Effector memory CD8-positive, alpha-beta T cell (primary cell): Measurements from ENCODE around the gene BACH2.
A peak's percentile ranks its signal among the peaks of the same experiment; 100 is the strongest.

Experiments
- ATAC-seq: fragments of 150-1000 bp; cut with Tn5 transposase; replicated peaks from 2 replicates; pipeline ENCODE4 v1.10.0; 2021; ENCODE audit warnings: mild to moderate bottlenecking, moderate library complexity
- DNase-seq, 3 experiments: peaks; one replicate each; pipeline ENCODE4 v3.0.0; 2021
- H3K27ac Mint-ChIP-seq, 2 donors: one replicate each; pipeline ENCODE4 v1.8.0; 2022; ENCODE audit warnings: mild to moderate bottlenecking in 2 of 2, mixed read lengths in 2 of 2, moderate library complexity in 2 of 2
- H3K27me3 Mint-ChIP-seq, 2 donors: one replicate each; pipeline ENCODE4 v1.8.0; 2022; ENCODE audit warnings: mixed read lengths in 2 of 2
- H3K36me3 Mint-ChIP-seq: one replicate; pipeline ENCODE4 v1.8.0; 2022; ENCODE audit warnings: mild to moderate bottlenecking, moderate library complexity, mixed read lengths; ENCODE audit not compliant: insufficient read depth
- H3K4me1 Mint-ChIP-seq, 2 donors: one replicate each; pipeline ENCODE4 v1.8.0; 2022; ENCODE audit warnings: low read depth in 2 of 2, mixed read lengths in 2 of 2
- H3K4me3 Mint-ChIP-seq, 2 donors: one replicate each; pipeline ENCODE4 v1.8.0; 2022; ENCODE audit warnings: mild to moderate bottlenecking in 2 of 2, mixed read lengths in 2 of 2, moderate library complexity in 2 of 2
- H3K9me3 Mint-ChIP-seq, 2 donors: one replicate each; pipeline ENCODE4 v1.8.0; 2022; ENCODE audit warnings: mixed read lengths in 2 of 2

Gene BACH2

GRCh38 chr6:89938014-89938413 is 358.6 kb downstream of the BACH2 start:
- Mint-ChIP-seq H3K27ac (no peak overlapping the region), H3K4me1 (peaks cover 0 to 4% of the 10 kb centered on the region in 2 donors), H3K27me3 (no peaks in the 10 kb centered on the region), H3K36me3 (peaks cover 18% of the 10 kb centered on the region), H3K4me3 (no peak overlapping the region), H3K9me3 (no peaks in the 10 kb centered on the region)
- DNase-seq (no peak), ATAC-seq (no peak)

- H3K9me3 Mint-ChIP-seq: no peaks in the 10 kb centered on the region
Observed at GRCh38 chr6:89936177-89936576, 360.5 kb downstream of the BACH2 start.

GRCh38 chr6:89934685-89935366 is 361.8 kb downstream of the BACH2 start:
- ATAC-seq (no peak), DNase-seq (no peak)
- Mint-ChIP-seq H3K27me3 (no peaks in the 10 kb centered on the region), H3K4me1 (no peaks in the 10 kb centered on the region), H3K27ac (no peak overlapping the region), H3K36me3 (peaks cover 28% of the 10 kb centered on the region), H3K4me3 (no peak overlapping the region), H3K9me3 (no peaks in the 10 kb centered on the region)

More at GRCh38 chr6:89936177-89936576, 360.5 kb downstream of the BACH2 start:
- Mint-ChIP-seq H3K27me3 (no peaks in the 10 kb centered on the region), H3K27ac (no peak overlapping the region), H3K4me1 (peaks cover 0 to 4% of the 10 kb centered on the region in 2 donors), H3K4me3 (no peak overlapping the region), H3K36me3 (peaks cover 25% of the 10 kb centered on the region)
- ATAC-seq (no peak), DNase-seq (no peak)

GRCh38 chr6:89932245-89932802 is 364.3 kb downstream of the BACH2 start:
- Mint-ChIP-seq H3K27ac (no peak overlapping the region), H3K9me3 (no peaks in the 10 kb centered on the region), H3K4me3 (no peak overlapping the region), H3K36me3 (peaks cover 30% of the 10 kb centered on the region), H3K27me3 (no peaks in the 10 kb centered on the region), H3K4me1 (peaks cover 0 to 3% of the 10 kb centered on the region in 2 donors)
- DNase-seq: no peak
- no peak for ATAC-seq

- H3K9me3 Mint-ChIP-seq: no peaks in the 10 kb centered on the region
- H3K4me3 Mint-ChIP-seq: no peak overlapping the region
- no peak overlapping the region for H3K27ac Mint-ChIP-seq
- ATAC-seq (no peak), DNase-seq (no peak)
- H3K36me3 Mint-ChIP-seq: peaks cover 26% of the 10 kb centered on the region
- no peaks in the 10 kb centered on the region for H3K27me3 Mint-ChIP-seq
- H3K4me1 Mint-ChIP-seq: peaks cover 3 to 5% of the 10 kb centered on the region in 2 donors
Observed at GRCh38 chr6:89930789-89931188, 365.9 kb downstream of the BACH2 start.

- H3K9me3 Mint-ChIP-seq: no peaks in the 10 kb centered on the region
- ATAC-seq: no peak
- peak overlapping the region in 1 of 2 donors; percentile 47 for H3K27ac Mint-ChIP-seq
- DNase-seq: no peak
- peaks cover 19% of the 10 kb centered on the region for H3K36me3 Mint-ChIP-seq
- peaks cover 0 to 4% of the 10 kb centered on the region in 2 donors for H3K27me3 Mint-ChIP-seq
- H3K4me1 Mint-ChIP-seq: peaks cover 3 to 10% of the 10 kb centered on the region in 2 donors
- no peak overlapping the region for H3K4me3 Mint-ChIP-seq
Observed at GRCh38 chr6:89928604-89929003, 368.0 kb downstream of the BACH2 start.

GRCh38 chr6:89927791-89928550 is 368.7 kb downstream of the BACH2 start:
- Mint-ChIP-seq H3K27me3 (peaks cover 0 to 4% of the 10 kb centered on the region in 2 donors), H3K4me3 (no peak overlapping the region), H3K36me3 (peaks cover 18% of the 10 kb centered on the region), H3K27ac (no peak overlapping the region), H3K9me3 (no peaks in the 10 kb centered on the region), H3K4me1 (peaks cover 3 to 10% of the 10 kb centered on the region in 2 donors)
- no peak for ATAC-seq
- DNase-seq: no peak

- H3K27ac Mint-ChIP-seq: no peak overlapping the region
- H3K4me1 Mint-ChIP-seq: peaks cover 3 to 12% of the 10 kb centered on the region in 2 donors
- H3K4me3 Mint-ChIP-seq: no peak overlapping the region
Observed at GRCh38 chr6:89927264-89927663, 369.4 kb downstream of the BACH2 start.

GRCh38 chr6:89925826-89926225 is 370.8 kb downstream of the BACH2 start:
- no peak overlapping the region for H3K27ac Mint-ChIP-seq
- H3K4me3 Mint-ChIP-seq: no peak overlapping the region
- DNase-seq (no peak), ATAC-seq (no peak)
- H3K36me3 Mint-ChIP-seq: peaks cover 8% of the 10 kb centered on the region
- H3K9me3 Mint-ChIP-seq: no peaks in the 10 kb centered on the region
- H3K4me1 Mint-ChIP-seq: peaks cover 3 to 12% of the 10 kb centered on the region in 2 donors
- H3K27me3 Mint-ChIP-seq: peaks cover 9 to 15% of the 10 kb centered on the region in 2 donors

More at GRCh38 chr6:89927264-89927663, 369.4 kb downstream of the BACH2 start:
- Mint-ChIP-seq H3K36me3 (peaks cover 17% of the 10 kb centered on the region), H3K27me3 (peaks cover 4 to 5% of the 10 kb centered on the region in 2 donors), H3K9me3 (no peaks in the 10 kb centered on the region)
- ATAC-seq (no peak), DNase-seq (no peak)

- Mint-ChIP-seq H3K9me3 (no peaks in the 10 kb centered on the region), H3K4me3 (no peak overlapping the region), H3K4me1 (peaks cover under 1 to 12% of the 10 kb centered on the region in 2 donors), H3K27me3 (peaks cover 9 to 17% of the 10 kb centered on the region in 2 donors), H3K36me3 (peaks cover 8% of the 10 kb centered on the region), H3K27ac (no peak overlapping the region)
- ATAC-seq: no peak
- DNase-seq: no peak
Observed at GRCh38 chr6:89924231-89924630, 372.4 kb downstream of the BACH2 start.

- no peak for ATAC-seq
- DNase-seq: no peak
- no peak overlapping the region for H3K4me3 Mint-ChIP-seq
Observed at GRCh38 chr6:89921691-89922090, 375.0 kb downstream of the BACH2 start.

GRCh38 chr6:89921197-89921596 is 375.4 kb downstream of the BACH2 start:
- ATAC-seq (no peak), DNase-seq (no peak)
- Mint-ChIP-seq H3K36me3 (no peaks in the 10 kb centered on the region), H3K4me1 (peaks cover 0 to 7% of the 10 kb centered on the region in 2 donors), H3K9me3 (peaks cover 8 to 12% of the 10 kb centered on the region in 2 donors), H3K27ac (no peak overlapping the region), H3K27me3 (peaks cover 9 to 17% of the 10 kb centered on the region in 2 donors), H3K4me3 (no peak overlapping the region)

More at GRCh38 chr6:89921691-89922090, 375.0 kb downstream of the BACH2 start:
- Mint-ChIP-seq H3K36me3 (no peaks in the 10 kb centered on the region), H3K27ac (no peak overlapping the region), H3K4me1 (peaks cover 0 to 9% of the 10 kb centered on the region in 2 donors), H3K27me3 (peaks cover 9 to 17% of the 10 kb centered on the region in 2 donors), H3K9me3 (peaks cover 6 to 7% of the 10 kb centered on the region in 2 donors)

GRCh38 chr6:89917801-89918366 is 378.8 kb downstream of the BACH2 start:
- Mint-ChIP-seq H3K9me3 (peaks cover 8 to 14% of the 10 kb centered on the region in 2 donors), H3K27me3 (peaks cover 17 to 20% of the 10 kb centered on the region in 2 donors), H3K4me3 (no peak overlapping the region), H3K27ac (no peak overlapping the region), H3K4me1 (peaks cover 0 to 2% of the 10 kb centered on the region in 2 donors), H3K36me3 (no peaks in the 10 kb centered on the region)
- ATAC-seq: no peak
- DNase-seq: no peak
